T-helper 1 cell treated with Interleukin-12 subunit alpha and Interleukin-12 subunit beta and Interleukin-4 antibody, amounts not matched to agents 30 μg/mL and 1 μg/mL, for 36 hours (primary cell): Measurements from ENCODE around the gene GALNS.

Experiments
- H3K27ac Mint-ChIP-seq: one replicate; pipeline ENCODE4 v1.8.0; 2021; ENCODE audit warnings: mild to moderate bottlenecking, mixed read lengths
- H3K27me3 Mint-ChIP-seq: one replicate; pipeline ENCODE4 v1.8.0; 2021; ENCODE audit warnings: low read depth, mixed read lengths
- H3K36me3 Mint-ChIP-seq: one replicate; pipeline ENCODE4 v1.8.0; 2021; ENCODE audit warnings: low read depth, mixed read lengths
- H3K4me1 Mint-ChIP-seq: one replicate; pipeline ENCODE4 v1.8.0; 2021; ENCODE audit warnings: low read depth, mixed read lengths
- H3K4me3 Mint-ChIP-seq: one replicate; pipeline ENCODE4 v1.8.0; 2021; ENCODE audit warnings: mild to moderate bottlenecking, moderate library complexity, mixed read lengths
- H3K9me3 Mint-ChIP-seq: one replicate; pipeline ENCODE4 v1.8.0; 2021; ENCODE audit warnings: mixed read lengths

Gene GALNS

DNA sequence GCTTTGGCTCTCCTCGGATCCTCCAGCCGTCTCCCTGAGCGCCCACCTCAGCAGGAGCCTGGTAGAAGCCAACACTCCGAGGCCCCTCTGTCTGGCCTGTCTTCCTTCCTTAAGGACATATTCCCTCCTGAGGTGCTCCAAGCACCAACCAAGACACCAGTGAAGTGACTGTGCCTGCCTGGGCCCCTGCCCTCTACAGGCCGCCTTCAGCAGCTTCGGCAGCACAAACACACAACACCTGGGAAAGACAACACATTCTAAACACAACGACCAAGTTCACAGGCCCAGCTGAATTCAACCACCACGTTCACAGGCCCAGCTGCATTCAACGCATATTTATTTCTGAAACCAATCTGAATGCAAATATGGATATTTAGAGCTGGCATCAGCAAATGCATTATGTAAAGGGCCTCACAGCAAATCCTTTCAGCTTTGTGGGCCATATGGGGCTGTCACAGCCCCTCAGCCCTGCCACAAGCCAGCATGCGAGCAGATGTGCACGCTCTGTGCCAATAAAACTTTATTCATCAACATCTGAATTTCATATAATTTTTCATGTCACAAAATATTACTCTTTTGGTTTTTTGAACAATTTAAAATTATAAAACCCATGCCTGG is 12.2 kb downstream of the GALNS start:
- no peaks in the 10 kb centered on the region for H3K4me1 Mint-ChIP-seq
- no peaks in the 10 kb centered on the region for H3K27me3 Mint-ChIP-seq
- H3K4me3 Mint-ChIP-seq: no peak overlapping the region
- no peak overlapping the region for H3K27ac Mint-ChIP-seq
- peaks cover 3% of the 10 kb centered on the region for H3K36me3 Mint-ChIP-seq
- no peaks in the 10 kb centered on the region for H3K9me3 Mint-ChIP-seq

DNA sequence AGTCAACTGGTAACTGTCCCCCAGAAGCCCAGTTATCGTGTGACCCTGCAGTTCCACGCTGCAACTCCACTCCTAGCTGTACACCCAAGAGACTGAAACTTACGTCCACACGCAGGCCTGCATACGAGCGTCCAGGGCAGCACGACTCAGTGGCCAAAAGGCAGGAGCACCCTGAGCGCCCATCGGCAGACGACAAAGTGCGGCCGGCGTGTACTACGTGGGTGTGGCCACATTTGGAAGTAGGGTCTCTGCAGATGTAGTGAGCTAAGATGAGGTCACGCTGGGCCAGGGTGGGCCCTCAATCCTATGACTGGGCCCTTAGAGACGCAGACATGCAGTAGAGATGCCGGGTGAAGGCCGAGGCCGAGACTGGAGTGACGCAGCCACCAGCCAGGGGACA is 13.5 kb downstream of the GALNS start:
- H3K27ac Mint-ChIP-seq: no peak overlapping the region
- peaks cover 3% of the 10 kb centered on the region for H3K36me3 Mint-ChIP-seq
- H3K9me3 Mint-ChIP-seq: no peaks in the 10 kb centered on the region
- no peaks in the 10 kb centered on the region for H3K27me3 Mint-ChIP-seq
- no peak overlapping the region for H3K4me3 Mint-ChIP-seq
- no peaks in the 10 kb centered on the region for H3K4me1 Mint-ChIP-seq

DNA sequence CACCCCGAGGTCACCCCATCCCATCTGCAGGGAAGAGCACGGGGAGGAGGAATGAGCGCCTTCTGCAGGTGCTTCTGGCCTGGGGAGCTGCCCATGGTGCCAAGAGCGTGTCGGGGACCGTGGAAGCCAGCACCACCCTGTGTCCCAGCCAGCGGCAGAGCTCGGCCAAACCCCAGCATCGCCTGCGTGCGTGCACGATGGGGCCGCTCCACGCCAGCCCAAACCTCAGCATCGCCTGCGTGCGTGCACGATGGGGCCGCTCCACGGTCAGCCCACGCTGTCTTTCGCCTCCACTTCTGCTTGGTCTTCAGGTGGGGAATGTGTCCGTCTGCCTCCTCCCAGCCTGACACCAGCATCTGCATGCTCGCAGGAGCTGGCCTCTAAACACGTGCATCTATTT is 13.9 kb downstream of the GALNS start:
- no peaks in the 10 kb centered on the region for H3K4me1 Mint-ChIP-seq
- no peak overlapping the region for H3K4me3 Mint-ChIP-seq
- H3K9me3 Mint-ChIP-seq: no peaks in the 10 kb centered on the region
- H3K27ac Mint-ChIP-seq: no peak overlapping the region
- H3K36me3 Mint-ChIP-seq: peaks cover 3% of the 10 kb centered on the region
- H3K27me3 Mint-ChIP-seq: no peaks in the 10 kb centered on the region

- Mint-ChIP-seq H3K4me3 (no peak overlapping the region), H3K4me1 (no peaks in the 10 kb centered on the region), H3K27ac (no peak overlapping the region), H3K9me3 (no peaks in the 10 kb centered on the region), H3K36me3 (peaks cover 3% of the 10 kb centered on the region), H3K27me3 (no peaks in the 10 kb centered on the region)
Observed at GRCh38 chr16:88842308-88842756, 14.4 kb downstream of the GALNS start.

DNA sequence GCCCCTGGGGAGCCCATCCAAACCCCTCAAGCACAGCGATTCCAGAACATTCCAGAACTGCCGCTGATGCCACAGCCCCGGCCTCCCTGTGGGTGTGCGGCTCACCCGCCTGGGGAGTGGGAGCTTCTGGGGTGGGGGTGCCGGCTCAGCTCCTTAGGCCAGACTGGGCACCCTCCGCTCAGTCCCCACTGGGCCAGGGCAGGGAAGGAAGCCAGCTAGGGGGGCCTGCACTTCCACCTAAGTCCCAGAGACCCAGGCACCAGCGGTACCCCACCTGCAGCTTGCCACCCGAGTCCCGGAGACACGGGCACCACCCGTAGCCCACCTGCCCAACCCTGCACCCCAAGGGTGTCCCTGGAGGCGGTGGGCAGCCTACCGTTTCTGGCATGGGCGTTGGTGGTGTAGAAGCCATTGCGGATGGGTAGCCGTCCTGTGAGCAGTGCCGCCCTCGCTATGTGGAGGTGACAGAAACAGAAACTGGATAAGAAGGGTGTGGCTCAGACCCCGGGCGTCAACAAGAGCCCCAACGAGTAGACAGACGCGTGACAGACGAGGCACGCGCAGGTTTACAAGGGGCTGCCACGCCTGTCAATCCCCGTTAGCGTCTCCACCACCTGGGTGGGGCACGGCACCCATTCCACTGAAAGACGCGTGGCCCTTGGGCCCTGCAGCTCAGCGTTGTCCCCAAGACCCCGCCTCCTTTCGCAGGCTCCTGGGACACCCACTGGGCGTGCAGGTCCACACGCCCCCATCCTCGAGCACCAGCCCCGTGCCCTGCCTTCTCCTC is 15.0 kb downstream of the GALNS start:
- Mint-ChIP-seq H3K4me1 (no peaks in the 10 kb centered on the region), H3K9me3 (no peaks in the 10 kb centered on the region), H3K4me3 (no peak overlapping the region), H3K27me3 (no peaks in the 10 kb centered on the region), H3K36me3 (peaks cover 3% of the 10 kb centered on the region), H3K27ac (no peak overlapping the region)

DNA sequence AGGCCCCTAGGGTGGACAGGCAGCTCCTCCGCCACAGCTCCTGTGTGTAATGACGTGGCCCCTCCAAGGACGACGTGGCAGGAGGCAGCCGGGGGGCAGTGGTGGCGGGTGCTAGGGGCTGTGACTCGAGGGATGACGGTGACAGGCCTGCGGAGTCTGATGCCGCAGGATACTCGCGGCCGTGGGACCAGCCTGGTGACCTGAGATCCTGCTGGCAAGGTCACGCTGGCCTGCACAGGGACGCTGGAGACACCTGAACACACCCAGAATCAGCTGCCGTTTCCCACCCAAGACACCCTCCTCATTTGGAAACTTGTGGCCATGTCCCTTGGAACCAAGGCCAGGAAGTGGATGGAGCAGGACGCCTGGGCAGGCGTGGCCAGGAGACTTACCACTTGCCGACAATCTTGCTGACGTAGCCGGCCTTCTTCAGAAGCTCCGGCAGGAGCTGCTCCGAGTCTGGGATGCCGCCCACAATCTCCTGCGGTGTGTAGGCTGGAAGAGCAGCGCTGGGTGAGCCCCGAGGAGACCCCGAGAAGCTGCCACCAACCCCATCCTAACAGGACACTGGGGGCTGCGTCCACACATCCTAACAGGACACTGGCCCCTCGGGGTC is 16.0 kb downstream of the GALNS start:
- Mint-ChIP-seq H3K27ac (no peak overlapping the region), H3K4me1 (no peaks in the 10 kb centered on the region), H3K27me3 (no peaks in the 10 kb centered on the region), H3K9me3 (no peaks in the 10 kb centered on the region), H3K36me3 (peaks cover 3% of the 10 kb centered on the region), H3K4me3 (no peak overlapping the region)

GRCh38 chr16:88839745-88840599 is 16.8 kb downstream of the GALNS start:
- H3K27me3 Mint-ChIP-seq: no peaks in the 10 kb centered on the region
- H3K4me3 Mint-ChIP-seq: no peak overlapping the region
- no peaks in the 10 kb centered on the region for H3K4me1 Mint-ChIP-seq
- no peak overlapping the region for H3K27ac Mint-ChIP-seq
- no peaks in the 10 kb centered on the region for H3K9me3 Mint-ChIP-seq
- H3K36me3 Mint-ChIP-seq: peaks cover 3% of the 10 kb centered on the region

DNA sequence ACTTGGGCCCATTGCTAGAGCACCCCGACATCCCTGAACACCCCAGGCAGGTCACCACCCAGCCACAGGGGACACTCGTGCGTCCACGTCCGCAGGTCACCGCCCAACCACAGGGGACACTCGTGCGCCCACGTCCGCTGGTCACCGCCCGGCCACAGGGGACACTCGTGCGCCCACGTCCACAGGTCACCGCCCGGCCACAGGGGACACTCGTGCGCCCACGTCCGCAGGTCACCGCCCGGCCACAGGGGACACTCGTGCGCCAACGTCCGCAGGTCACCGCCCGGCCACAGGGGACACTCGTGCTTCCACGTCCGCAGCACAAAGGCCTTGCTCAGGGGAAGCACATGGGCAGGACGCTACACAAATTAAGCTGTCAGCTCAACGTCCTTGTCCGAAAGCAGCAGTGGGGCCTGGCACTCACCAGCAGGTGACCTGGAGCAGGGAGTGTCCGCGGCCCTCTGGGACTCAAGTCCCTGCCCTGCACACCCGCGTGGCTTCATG is 17.7 kb downstream of the GALNS start:
- Mint-ChIP-seq H3K4me1 (no peaks in the 10 kb centered on the region), H3K27ac (no peak overlapping the region), H3K9me3 (no peaks in the 10 kb centered on the region), H3K4me3 (no peak overlapping the region), H3K27me3 (no peaks in the 10 kb centered on the region), H3K36me3 (peaks cover 3% of the 10 kb centered on the region)

DNA sequence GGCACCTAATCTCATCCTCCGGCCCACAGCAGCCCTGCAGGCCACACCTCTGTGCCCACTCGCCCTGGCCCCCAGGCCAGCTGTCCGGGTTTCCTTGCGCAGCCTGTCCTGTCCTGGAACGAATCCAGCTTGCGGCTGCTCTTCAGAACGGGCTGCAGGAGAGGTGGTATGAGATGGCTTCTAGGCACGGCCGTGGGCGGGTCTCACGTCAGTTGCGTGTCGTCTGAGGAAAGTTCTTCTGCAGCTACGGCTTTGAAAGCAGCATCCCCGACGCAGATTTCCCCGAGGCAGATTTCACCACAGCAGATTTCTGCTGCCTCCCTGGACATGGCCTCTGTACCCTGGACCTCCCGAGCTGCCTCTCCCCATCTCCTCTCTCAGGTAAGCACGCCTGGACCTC is 18.2 kb downstream of the GALNS start:
- Mint-ChIP-seq H3K27ac (no peak overlapping the region), H3K27me3 (no peaks in the 10 kb centered on the region), H3K4me3 (no peak overlapping the region), H3K4me1 (no peaks in the 10 kb centered on the region), H3K36me3 (peaks cover 3% of the 10 kb centered on the region), H3K9me3 (no peaks in the 10 kb centered on the region)

- no peaks in the 10 kb centered on the region for H3K27me3 Mint-ChIP-seq
- no peaks in the 10 kb centered on the region for H3K4me1 Mint-ChIP-seq
- no peaks in the 10 kb centered on the region for H3K9me3 Mint-ChIP-seq
- H3K4me3 Mint-ChIP-seq: no peak overlapping the region
- peaks cover 3% of the 10 kb centered on the region for H3K36me3 Mint-ChIP-seq
- no peak overlapping the region for H3K27ac Mint-ChIP-seq
Observed at GRCh38 chr16:88837806-88838205, 18.9 kb downstream of the GALNS start.

- no peaks in the 10 kb centered on the region for H3K27me3 Mint-ChIP-seq
- H3K4me3 Mint-ChIP-seq: no peak overlapping the region
- H3K9me3 Mint-ChIP-seq: no peaks in the 10 kb centered on the region
- H3K36me3 Mint-ChIP-seq: peaks cover 3% of the 10 kb centered on the region
- H3K27ac Mint-ChIP-seq: no peak overlapping the region
- H3K4me1 Mint-ChIP-seq: no peaks in the 10 kb centered on the region
Observed at GRCh38 chr16:88836791-88837190, 20.0 kb downstream of the GALNS start.

DNA sequence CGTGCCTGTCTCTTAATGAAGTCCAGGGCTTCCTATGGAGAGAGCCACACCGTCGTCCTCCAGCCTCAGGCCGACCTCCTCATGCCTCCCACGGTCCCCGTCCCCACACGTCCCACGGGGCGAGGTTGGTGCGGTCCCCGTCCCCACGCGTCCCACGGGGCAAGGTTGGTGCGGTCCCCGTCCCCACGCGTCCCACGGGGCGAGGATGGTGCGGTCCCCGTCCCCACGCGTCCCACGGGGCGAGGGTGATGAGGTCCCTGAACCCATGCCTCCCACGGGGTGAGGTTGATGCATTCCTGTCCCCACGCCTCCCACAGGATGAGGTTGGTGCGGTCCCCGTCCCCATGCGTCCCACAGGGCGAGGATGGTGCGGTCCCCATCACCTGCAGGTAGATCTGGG is 20.9 kb downstream of the GALNS start:
- peaks cover 3% of the 10 kb centered on the region for H3K36me3 Mint-ChIP-seq
- H3K9me3 Mint-ChIP-seq: no peaks in the 10 kb centered on the region
- H3K27me3 Mint-ChIP-seq: no peaks in the 10 kb centered on the region
- H3K27ac Mint-ChIP-seq: no peak overlapping the region
- no peaks in the 10 kb centered on the region for H3K4me1 Mint-ChIP-seq
- no peak overlapping the region for H3K4me3 Mint-ChIP-seq

DNA sequence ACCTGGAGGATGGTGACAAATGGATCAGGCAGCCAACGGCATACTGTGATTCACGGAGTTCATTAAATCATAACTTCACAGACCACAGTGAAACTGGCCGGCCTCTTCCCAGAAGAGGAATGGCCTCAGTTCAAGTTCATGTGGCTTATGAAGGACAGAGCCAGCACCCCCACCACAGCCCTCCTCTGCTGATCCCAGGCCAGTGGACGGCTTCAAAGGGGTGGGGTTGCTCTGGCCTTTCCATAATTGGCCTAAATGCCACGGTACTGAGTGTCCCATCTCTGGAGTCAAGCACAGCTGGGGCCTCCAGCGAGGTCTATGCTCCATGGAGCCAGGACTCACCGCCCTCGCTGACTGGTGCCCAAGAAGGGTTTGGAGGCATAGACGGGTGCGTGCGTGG is 21.4 kb downstream of the GALNS start:
- no peak overlapping the region for H3K27ac Mint-ChIP-seq
- peaks cover 3% of the 10 kb centered on the region for H3K36me3 Mint-ChIP-seq
- no peak overlapping the region for H3K4me3 Mint-ChIP-seq
- H3K27me3 Mint-ChIP-seq: no peaks in the 10 kb centered on the region
- no peaks in the 10 kb centered on the region for H3K4me1 Mint-ChIP-seq
- no peaks in the 10 kb centered on the region for H3K9me3 Mint-ChIP-seq

DNA sequence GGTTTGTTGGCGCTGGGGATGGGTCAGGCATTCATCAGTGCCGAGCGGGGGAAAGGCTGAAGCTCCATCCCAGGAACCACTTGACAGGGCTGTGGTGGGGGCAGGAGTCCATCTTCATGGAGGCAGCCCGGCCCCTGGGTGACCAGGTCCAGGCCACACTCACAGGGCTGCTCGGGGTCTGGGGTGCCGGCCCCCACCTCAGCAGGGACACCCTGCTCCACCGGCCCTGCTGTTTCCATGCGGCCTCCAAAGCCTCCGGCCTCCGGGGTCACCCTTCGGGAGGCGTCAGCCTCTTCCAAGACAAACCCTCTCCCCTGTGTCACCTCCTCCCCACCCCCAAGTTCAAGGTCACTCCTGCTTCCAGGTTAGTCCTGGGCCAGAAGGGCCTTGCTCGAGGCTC is 22.1 kb downstream of the GALNS start:
- no peak overlapping the region for H3K4me3 Mint-ChIP-seq
- H3K27ac Mint-ChIP-seq: no peak overlapping the region
- H3K27me3 Mint-ChIP-seq: no peaks in the 10 kb centered on the region

More for the DNA sequence above, 22.1 kb downstream of the GALNS start:
- Mint-ChIP-seq H3K9me3 (no peaks in the 10 kb centered on the region), H3K4me1 (no peaks in the 10 kb centered on the region), H3K36me3 (no peaks in the 10 kb centered on the region)
